A549 (cell line): ENCODE measurements around the gene CFAP97D2.

ENCODE experiments used
- CBX8 ChIP-seq: fragments of 200-600 bp; sonication (generic); IDR thresholded peaks from 2 replicates; pipeline ENCODE4 v1.6.1; 2016
- HOXA7 ChIP-seq: fragments of 250-450 bp; sonication (Bioruptor Pico); IDR thresholded peaks from 2 replicates; pipeline ENCODE4 v1.5.0; 2020; ENCODE audit warnings: mild to moderate bottlenecking, moderate library complexity
- POLR2A ChIP-seq: IDR thresholded peaks from 2 replicates; pipeline ENCODE4 v1.6.1; 2012; ENCODE audit warnings: mild to moderate bottlenecking, low read length
- POLR2AphosphoS2 ChIP-seq: conservative IDR thresholded peaks from 2 replicates; pipeline ENCODE4 v1.6.1; 2012; ENCODE audit warnings: low read length, improper control_type of control experiment, inconsistent platforms
- RAD21 ChIP-seq, 2 experiments: fragments of >200 bp in 1 of 2; sonication (Bioruptor Twin) in 1 of 2; formaldehyde crosslinking in 1 of 2; IDR thresholded peaks in 1 of 2; conservative IDR thresholded peaks in 1 of 2; 2 replicates in 1 of 2; 3 replicates in 1 of 2; pipeline ENCODE4 v1.6.1; 2012 to 2018; ENCODE audit warnings: inconsistent platforms in 1 of 2
- RFX5 ChIP-seq: fragments of 450-650 bp; IDR thresholded peaks from 2 replicates; pipeline ENCODE4 v1.7.1; 2014; ENCODE audit warnings: antibody characterized with exemption, mild to moderate bottlenecking, moderate library complexity
- ZSCAN20 ChIP-seq: fragments of 250-450 bp; sonication (Bioruptor Pico); IDR thresholded peaks from 2 replicates; pipeline ENCODE4 v1.8.0; 2022; ENCODE audit warnings: mild to moderate bottlenecking, moderate library complexity
- TF ChIP-seq, protein P1 (sequence below): fragments of >200 bp; sonication (Bioruptor Twin); formaldehyde crosslinking; IDR thresholded peaks from 3 replicates; pipeline ENCODE4 v1.5.1; 2016

- TF ChIP-seq POLR2A = no peak
- no peak for TF ChIP-seq RFX5
- TF ChIP-seq RAD21 (conservative IDR thresholded peaks at IDR 0.05 in 1 of 2, IDR thresholded peaks at IDR 0.05 in 1 of 2) = no peak
- no peak for TF ChIP-seq ZSCAN20 (CRISPR knock-in tag)
- TF ChIP-seq HOXA7 (CRISPR knock-in tag) = no peak
- no peak for TF ChIP-seq CBX8
- TF ChIP-seq, protein P1, sequence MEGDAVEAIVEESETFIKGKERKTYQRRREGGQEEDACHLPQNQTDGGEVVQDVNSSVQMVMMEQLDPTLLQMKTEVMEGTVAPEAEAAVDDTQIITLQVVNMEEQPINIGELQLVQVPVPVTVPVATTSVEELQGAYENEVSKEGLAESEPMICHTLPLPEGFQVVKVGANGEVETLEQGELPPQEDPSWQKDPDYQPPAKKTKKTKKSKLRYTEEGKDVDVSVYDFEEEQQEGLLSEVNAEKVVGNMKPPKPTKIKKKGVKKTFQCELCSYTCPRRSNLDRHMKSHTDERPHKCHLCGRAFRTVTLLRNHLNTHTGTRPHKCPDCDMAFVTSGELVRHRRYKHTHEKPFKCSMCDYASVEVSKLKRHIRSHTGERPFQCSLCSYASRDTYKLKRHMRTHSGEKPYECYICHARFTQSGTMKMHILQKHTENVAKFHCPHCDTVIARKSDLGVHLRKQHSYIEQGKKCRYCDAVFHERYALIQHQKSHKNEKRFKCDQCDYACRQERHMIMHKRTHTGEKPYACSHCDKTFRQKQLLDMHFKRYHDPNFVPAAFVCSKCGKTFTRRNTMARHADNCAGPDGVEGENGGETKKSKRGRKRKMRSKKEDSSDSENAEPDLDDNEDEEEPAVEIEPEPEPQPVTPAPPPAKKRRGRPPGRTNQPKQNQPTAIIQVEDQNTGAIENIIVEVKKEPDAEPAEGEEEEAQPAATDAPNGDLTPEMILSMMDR = no peak
- TF ChIP-seq POLR2AphosphoS2 = no peak
Observed at GRCh38 chr13:114136576-114136975, 42.5 kb upstream of the CFAP97D2 start.
